Epithelial cell of esophagus (primary cell): ENCODE measurements around the gene IRX6.

Source experiments
- DNase-seq: peaks from one replicate; pipeline ENCODE4 v3.0.0; 2010; ENCODE audit warnings: low read depth
- H3K4me3 ChIP-seq: 2 replicates; pipeline ENCODE4 v1.5.1; 2011; ENCODE audit warnings: mild to moderate bottlenecking, low read length, control low read depth
- CTCF ChIP-seq: IDR thresholded peaks from 2 replicates; pipeline ENCODE4 v1.5.1; 2011; ENCODE audit warnings: low read depth, mild to moderate bottlenecking, low read length, control low read depth, inconsistent platforms; ENCODE audit not compliant: insufficient read depth; ENCODE audit errors: missing control alignments

The IRX6 gene

GRCh38 chr16:55372792-55373488 lies 48.9 kb downstream of the IRX6 start:
- TF ChIP-seq CTCF: no peak
- no peak overlapping the region for H3K4me3 ChIP-seq
- no peak for DNase-seq

- H3K4me3 ChIP-seq: no peak overlapping the region
- DNase-seq: no peak
- TF ChIP-seq CTCF: no peak
Observed at GRCh38 chr16:55373489-55373832, 49.5 kb downstream of the IRX6 start.

- TF ChIP-seq CTCF: no peak
- DNase-seq: no peak
- H3K4me3 ChIP-seq: no peak overlapping the region
Observed at GRCh38 chr16:55376045-55376444, 52.0 kb downstream of the IRX6 start.

GRCh38 chr16:55376567-55377167 lies 52.7 kb downstream of the IRX6 start:
- TF ChIP-seq CTCF: no peak
- DNase-seq: no peak
- H3K4me3 ChIP-seq: no peak overlapping the region

GRCh38 chr16:55377840-55378239 lies 53.8 kb downstream of the IRX6 start:
- no peak for DNase-seq
- no peak for TF ChIP-seq CTCF
- H3K4me3 ChIP-seq: no peak overlapping the region

GRCh38 chr16:55378616-55379015 lies 54.6 kb downstream of the IRX6 start:
- DNase-seq: no peak
- H3K4me3 ChIP-seq: no peak overlapping the region

More at GRCh38 chr16:55378616-55379015, 54.6 kb downstream of the IRX6 start:
- TF ChIP-seq CTCF: no peak
